ENCODE measurements around the gene GAL3ST1. TPM values are rescaled to one million over a fixed set of nuclear protein-coding genes. Genes with fewer than 3 reads are reported as not detected.

GAL3ST1 gene
- total RNA-seq, 1 experiment from 2014 or later = 2.1 TPM

DNA sequence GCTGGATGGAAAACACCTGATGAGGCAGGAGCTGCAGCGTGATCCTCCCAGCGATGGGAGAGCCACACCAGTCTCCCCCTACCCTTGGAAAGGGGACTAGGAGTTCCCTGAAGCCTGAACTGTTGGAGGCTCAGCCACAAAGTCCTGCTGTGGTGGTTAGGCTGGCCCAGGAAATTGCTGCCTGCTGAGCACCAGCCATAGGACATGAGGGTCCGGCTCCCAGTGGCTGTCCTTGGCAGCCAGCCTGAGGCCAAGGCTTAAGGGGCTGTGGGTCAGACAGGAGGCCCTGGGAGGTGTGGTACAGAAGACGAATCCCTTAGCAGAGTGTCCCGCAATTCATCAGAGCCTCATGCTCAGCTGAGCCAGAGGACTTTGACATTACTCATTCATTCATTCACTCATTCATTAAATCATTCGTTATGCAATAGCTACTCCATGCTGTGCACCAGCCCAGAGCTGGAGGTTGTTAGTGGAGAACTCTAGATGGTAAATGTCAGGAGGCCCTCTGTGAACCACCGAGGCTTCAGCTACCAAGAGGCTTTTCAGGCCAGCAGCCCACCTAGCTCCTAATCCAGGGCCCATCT, 54.5 kb downstream of the GAL3ST1 start (continued):
- TF ChIP-seq, protein P1, sequence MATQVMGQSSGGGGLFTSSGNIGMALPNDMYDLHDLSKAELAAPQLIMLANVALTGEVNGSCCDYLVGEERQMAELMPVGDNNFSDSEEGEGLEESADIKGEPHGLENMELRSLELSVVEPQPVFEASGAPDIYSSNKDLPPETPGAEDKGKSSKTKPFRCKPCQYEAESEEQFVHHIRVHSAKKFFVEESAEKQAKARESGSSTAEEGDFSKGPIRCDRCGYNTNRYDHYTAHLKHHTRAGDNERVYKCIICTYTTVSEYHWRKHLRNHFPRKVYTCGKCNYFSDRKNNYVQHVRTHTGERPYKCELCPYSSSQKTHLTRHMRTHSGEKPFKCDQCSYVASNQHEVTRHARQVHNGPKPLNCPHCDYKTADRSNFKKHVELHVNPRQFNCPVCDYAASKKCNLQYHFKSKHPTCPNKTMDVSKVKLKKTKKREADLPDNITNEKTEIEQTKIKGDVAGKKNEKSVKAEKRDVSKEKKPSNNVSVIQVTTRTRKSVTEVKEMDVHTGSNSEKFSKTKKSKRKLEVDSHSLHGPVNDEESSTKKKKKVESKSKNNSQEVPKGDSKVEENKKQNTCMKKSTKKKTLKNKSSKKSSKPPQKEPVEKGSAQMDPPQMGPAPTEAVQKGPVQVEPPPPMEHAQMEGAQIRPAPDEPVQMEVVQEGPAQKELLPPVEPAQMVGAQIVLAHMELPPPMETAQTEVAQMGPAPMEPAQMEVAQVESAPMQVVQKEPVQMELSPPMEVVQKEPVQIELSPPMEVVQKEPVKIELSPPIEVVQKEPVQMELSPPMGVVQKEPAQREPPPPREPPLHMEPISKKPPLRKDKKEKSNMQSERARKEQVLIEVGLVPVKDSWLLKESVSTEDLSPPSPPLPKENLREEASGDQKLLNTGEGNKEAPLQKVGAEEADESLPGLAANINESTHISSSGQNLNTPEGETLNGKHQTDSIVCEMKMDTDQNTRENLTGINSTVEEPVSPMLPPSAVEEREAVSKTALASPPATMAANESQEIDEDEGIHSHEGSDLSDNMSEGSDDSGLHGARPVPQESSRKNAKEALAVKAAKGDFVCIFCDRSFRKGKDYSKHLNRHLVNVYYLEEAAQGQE (IDR thresholded peaks at IDR 0.05; ENCODE audit: low read depth) = no peak
- no peak for TF ChIP-seq ELF1 (IDR thresholded peaks at IDR 0.05; ENCODE audit: borderline replicate concordance, low read depth)

DNA sequence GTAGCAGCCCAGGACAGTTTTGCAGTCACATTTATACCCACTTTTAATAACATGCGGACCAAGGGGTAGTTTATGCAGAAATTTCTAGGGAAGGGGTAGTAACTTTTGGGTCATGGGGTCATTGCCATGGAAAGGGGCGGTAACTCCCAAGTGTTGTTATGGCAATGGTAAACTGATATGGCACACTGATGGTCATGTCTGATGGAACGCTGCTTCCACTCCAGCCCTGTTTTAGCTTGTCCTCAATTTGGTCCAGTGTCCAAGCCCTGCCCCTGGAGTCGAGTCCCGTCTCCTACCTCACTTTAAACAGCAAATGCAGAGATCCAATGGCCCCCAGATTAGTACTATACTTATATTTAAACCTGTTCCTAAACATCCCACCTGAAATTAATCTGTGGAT, 57.7 kb downstream of the GAL3ST1 start:
- no peak for DNase-seq (ENCODE audit: low read depth, low spot score)
- no peaks in the 10 kb centered on the region for H3K9me2 ChIP-seq (ENCODE audit: insufficient read depth)
- no peak overlapping the region for H2AFZ ChIP-seq (ENCODE audit: low read depth, low read length, poor library complexity, severe bottlenecking)
- no peak for ATAC-seq
- H3K4me1 ChIP-seq (ENCODE audit: control insufficient read depth in 1 of 2, insufficient read depth in 2 of 2, low read length in 2 of 2) = no peaks in the 10 kb centered on the region
- peaks cover 2 to 3% of the 10 kb centered on the region in 2 experiments; a peak in 2 of 4 replicates for H3K9me3 ChIP-seq (ENCODE audit: control insufficient read depth in 1 of 2, insufficient read depth in 1 of 2, low read depth in 1 of 2, low read length in 2 of 2)
- no peaks in the 10 kb centered on the region for H3K27me3 ChIP-seq (ENCODE audit: insufficient read depth, low read length)
- CTCF ChIA-PET = no interaction called here
- intact Hi-C loops (cut with micrococcal nuclease) = no loop called here
- no peaks in the 10 kb centered on the region for H3K36me3 ChIP-seq (ENCODE audit: control insufficient read depth in 1 of 2, insufficient read depth in 2 of 2, low read length in 2 of 2)
- no peaks in the 10 kb centered on the region for H3K79me2 ChIP-seq (ENCODE audit: insufficient read depth, low read length)
- no peak overlapping the region for H3K4me2 ChIP-seq (ENCODE audit: low read length)
- H3K27ac ChIP-seq (ENCODE audit: low read depth, low read length) = no peak overlapping the region
- H3K9ac ChIP-seq (ENCODE audit: low read length) = no peak overlapping the region
- RAD21 ChIA-PET (ENCODE audit: low non-redundant PET in 1 of 2, low total read pairs in 2 of 2, uncharacterized antibody in 2 of 2, unreplicated experiment in 2 of 2) = no interaction called here
- BruUV-seq (replicated peaks) = no TSS peak
- TF ChIP-seq ZNF274 (IDR thresholded peaks at IDR 0.05; ENCODE audit: low read depth, low read length) = no peak
- H4K20me1 ChIP-seq (ENCODE audit: insufficient read depth) = no peaks in the 10 kb centered on the region
- H3K4me3 ChIP-seq (replicated peaks in 1 of 2; ENCODE audit: low read depth in 1 of 2, low read length in 2 of 2) = no peak overlapping the region
- POLR2A ChIA-PET = interaction anchor here (0.7 kb wide), 1 partner anchor 566 kb away, joined by 3 read pairs; no protein-coding TSS in a partner anchor
